HepG2 (cell line): Measurements from ENCODE around the gene SLIT1. TPM values are rescaled to one million over a fixed set of nuclear protein-coding genes. Genes with fewer than 3 reads are reported as not detected.

Source experiments
- ATAC-seq: fragments of 200-7000 bp; cut with Tn5 transposase; 3 replicates; pipeline ENCODE4 v1.9.1; 2020; ENCODE audit warnings: mild to moderate bottlenecking, moderate library complexity
- BruUV-seq: library from RNA; stranded (reverse); fragments of 400-500 nt; replicated peaks from 2 replicates; lab custom pipeline; 2021; lab: Mats Ljungman, UMichigan
- CTCF ChIA-PET: fragments of 300-600 bp; formaldehyde crosslinking; extraction: SDS; loops from one replicate; lab custom pipeline; 2021; ENCODE audit warnings: low total read pairs, inconsistent platforms, low intra/inter-chr PET ratio; lab: Yijun Ruan, JAX
- POLR2A ChIA-PET: fragments of 350-600 bp; sonication (Branson Sonifier 250); formaldehyde crosslinking; loops from one replicate; lab custom pipeline; 2020; ENCODE audit warnings: antibody characterized with exemption, inconsistent platforms; lab: Yijun Ruan, JAX
- DNase-seq: peaks from one replicate; pipeline ENCODE4 v3.0.0-alpha.2; 2015; ENCODE audit warnings: low spot score
- FAIRE-seq: peaks from 3 replicates; lab custom pipeline; 2011; peaks lifted over from hg19 to GRCh38; lab: Jason Lieb, UNC
- H2AFZ ChIP-seq: one replicate; pipeline ENCODE4 v1.6.1; 2011; ENCODE audit warnings: low read length, inconsistent platforms
- H3K27ac ChIP-seq: fragments of 300-600 bp; 3 replicates; pipeline ENCODE4 v1.8.0; 2011; ENCODE audit warnings: mixed run types, mild to moderate bottlenecking, mixed read lengths, low read length, inconsistent platforms; ENCODE audit not compliant: insufficient read depth; ENCODE audit errors: extremely low read length
- H3K27me3 ChIP-seq, 2 experiments: fragments of 200-600 bp in 1 of 2; 2 replicates in 1 of 2; 3 replicates in 1 of 2; pipeline versions ENCODE4 v1.6.0 to v1.8.0; 2011; ENCODE audit warnings: low read length in 2 of 2, mild to moderate bottlenecking in 2 of 2, moderate library complexity in 2 of 2, inconsistent platforms in 1 of 2; ENCODE audit not compliant: insufficient read depth in 2 of 2, control insufficient read depth in 1 of 2
- H3K36me3 ChIP-seq, 2 experiments: fragments of 200-600 bp in 1 of 2; replicated peaks in 1 of 2; 2 replicates in 1 of 2; 3 replicates in 1 of 2; pipeline versions ENCODE4 v1.5.1 to v1.8.0; 2011; ENCODE audit warnings: low read length in 2 of 2, inconsistent platforms in 1 of 2; ENCODE audit not compliant: insufficient read depth in 2 of 2, control insufficient read depth in 1 of 2
- H3K4me1 ChIP-seq: 2 replicates; pipeline ENCODE4 v1.5.1; 2012; ENCODE audit warnings: low read length, inconsistent platforms; ENCODE audit not compliant: insufficient read depth
- H3K4me2 ChIP-seq: 2 replicates; pipeline ENCODE4 v1.6.0; 2011; ENCODE audit warnings: low read depth, low read length, inconsistent platforms
- H3K4me3 ChIP-seq, 3 experiments: fragments of 200-600 bp in 1 of 3; sonication (generic), shearing (Covaris generic) in 1 of 3; replicated peaks in 1 of 3; 2 replicates each; pipeline ENCODE4 v1.5.1; 2011 to 2016; ENCODE audit warnings: low read length in 3 of 3, inconsistent platforms in 2 of 3, low read depth in 2 of 3, mild to moderate bottlenecking in 2 of 3, control low read depth in 1 of 3, mixed read lengths in 1 of 3; ENCODE audit not compliant: insufficient read depth in 1 of 3
- H3K79me2 ChIP-seq: one replicate; pipeline ENCODE4 v1.6.1; 2011; ENCODE audit warnings: low read length, inconsistent platforms; ENCODE audit not compliant: insufficient read depth
- H3K9ac ChIP-seq: 2 replicates; pipeline ENCODE4 v1.6.0; 2011; ENCODE audit warnings: mild to moderate bottlenecking, low read depth, low read length, inconsistent platforms; ENCODE audit not compliant: insufficient read depth
- H3K9me3 ChIP-seq: 2 replicates; pipeline ENCODE4 v1.5.1; 2012; ENCODE audit warnings: mild to moderate bottlenecking, low read length
- H4K20me1 ChIP-seq: 2 replicates; pipeline ENCODE4 v1.6.0; 2011; ENCODE audit warnings: inconsistent platforms, mild to moderate bottlenecking, low read length, moderate library complexity; ENCODE audit not compliant: insufficient read depth
- GTF3A ChIP-seq: sonication (generic); formaldehyde crosslinking; conservative IDR thresholded peaks from 2 replicates; pipeline ENCODE4 v1.4.0; 2020; ENCODE audit warnings: mild to moderate bottlenecking, missing genetic modification reagents
- MAFF ChIP-seq: IDR thresholded peaks from 2 replicates; pipeline ENCODE4 v1.6.1; 2011; ENCODE audit warnings: low read depth, low read length, improper control_type of control experiment
- PAF1 ChIP-seq: IDR thresholded peaks from 2 replicates; pipeline ENCODE4 v1.6.1; 2016; ENCODE audit warnings: missing genetic modification reagents, missing compliant biosample characterization
- RBM22 ChIP-seq: fragments of 200-400 bp; formaldehyde crosslinking; optimal IDR thresholded peaks from 2 replicates; pipeline ENCODE3; 2017; ENCODE audit warnings: mild to moderate bottlenecking, low read length, moderate library complexity
- USF2 ChIP-seq, 2 experiments: sonication (generic) in 1 of 2; formaldehyde crosslinking in 1 of 2; IDR thresholded peaks; 2 replicates each; pipeline versions ENCODE4 v1.5.1 to v1.6.1; 2011 to 2020; ENCODE audit warnings: borderline replicate concordance in 1 of 2, low read depth in 1 of 2, low read length in 1 of 2, mild to moderate bottlenecking in 1 of 2, missing genetic modification reagents in 1 of 2, moderate library complexity in 1 of 2
- ZNF343 ChIP-seq: sonication (generic); formaldehyde crosslinking; IDR thresholded peaks from 2 replicates; pipeline ENCODE4 v1.4.0; 2020; ENCODE audit warnings: mild to moderate bottlenecking, missing genetic modification reagents
- ZNF768 ChIP-seq: sonication (generic); formaldehyde crosslinking; IDR thresholded peaks from 2 replicates; pipeline ENCODE4 v1.4.0; 2020; ENCODE audit warnings: missing genetic modification reagents
- ZNF775 ChIP-seq: sonication (generic); formaldehyde crosslinking; IDR thresholded peaks from 2 replicates; pipeline ENCODE4 v1.4.0; 2020; ENCODE audit warnings: missing genetic modification reagents, mild to moderate bottlenecking, moderate library complexity, borderline replicate concordance
- ZSCAN21 ChIP-seq: sonication (generic); formaldehyde crosslinking; IDR thresholded peaks from 2 replicates; pipeline ENCODE4 v1.8.0; 2022; ENCODE audit warnings: mild to moderate bottlenecking, missing genetic modification reagents, moderate library complexity, borderline replicate concordance
- WGBS: methylation state at CpG from one replicate; pipeline ENCODE4 v1.1.6; 2017; ENCODE audit warnings: low lambda C conversion rate; 5-methylcytosine and 5-hydroxymethylcytosine counted together
- in situ Hi-C: cut with HindIII; loops from 2 replicates; pipeline ENCODE4 v1.10.0; 2017; ENCODE audit warnings: low pct_unique_long_range_greater_than_20kb; ENCODE audit not compliant: extremely low pct_ligation_motif_present
- intact Hi-C: fragments of 100-400 bp; cut with micrococcal nuclease; formaldehyde crosslinking; loops from one replicate; pipeline ENCODE4 v1.10.0; 2022; ENCODE audit not compliant: unreplicated experiment
- polyA plus RNA-seq, 8 experiments: library from polyadenylated mRNA; depleted of rRNA in 3 of 8; stranded (reverse) in 7 of 8; unstranded in 1 of 8; fragments of >200 nt; fragmentation: Illumina TruSeq in 4 of 8; extraction: Trizol in 4 of 8; gene quantifications; 2 replicates each; pipeline versions ENCODE4 v1.2.1 to v1.2.3, GENCODE V29; 2011 to 2016; ENCODE audit warnings: low read depth in 4 of 8, missing spikeins in 1 of 8, mixed read lengths in 1 of 8; ENCODE audit not compliant: insufficient read depth in 1 of 8
- total RNA-seq, 5 experiments: library from RNA; depleted of rRNA; stranded (reverse); fragments of >200 nt; fragmentation: Illumina TruSeq; extraction: Trizol; gene quantifications; 2 replicates each; pipeline ENCODE4 v1.2.3, GENCODE V29; 2016; ENCODE audit warnings: low read depth in 1 of 5

The SLIT1 gene
- total and polyA plus RNA-seq, 2 of the 13 experiments (the other 11 are each of a cell fraction or from before 2014, with no cell fraction given), result 0.09 to 0.33 TPM

- TF ChIP-seq ZSCAN21 (CRISPR knock-in tag) (no peak), ZNF775 (CRISPR knock-in tag) (no peak), RBM22 (no peak), PAF1 (CRISPR knock-in tag) (no peak)
- TF ChIP-seq, all 625 proteins: peak for 0
These were observed 1.2 kb upstream of the SLIT1 start (continued) for GRCh38 chr10:97186911-97187310.

DNA sequence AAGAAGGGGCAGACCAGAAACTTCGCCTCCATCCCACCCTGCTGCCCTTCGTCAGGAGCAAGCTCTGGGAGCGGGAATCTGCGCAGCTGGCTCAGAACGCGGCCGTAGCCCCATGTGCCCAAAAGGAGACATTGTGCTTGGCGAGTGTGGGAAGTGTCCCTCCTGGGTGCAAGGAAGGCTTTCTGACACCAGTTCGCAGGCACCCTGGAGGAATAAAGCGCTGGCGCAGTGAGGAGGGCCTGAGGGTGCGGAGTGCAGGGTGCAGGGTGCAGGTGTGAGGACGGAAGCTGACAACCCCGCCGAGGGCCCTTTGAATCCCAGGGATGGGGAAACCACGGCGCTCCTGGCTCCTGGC is 811 bp downstream of the SLIT1 start:
- CTCF ChIA-PET, result no interaction called here
- no peak overlapping the region for H3K9ac ChIP-seq
- POLR2A ChIA-PET, result no interaction called here
- no peaks in the 10 kb centered on the region for H3K36me3 ChIP-seq
- H3K4me2 ChIP-seq, result peak overlapping the region; percentile 65
- in situ Hi-C loops, result no loop called here
- H3K9me3 ChIP-seq, result no peaks in the 10 kb centered on the region
- FAIRE-seq, result no peak
- H2AFZ ChIP-seq, result no peak overlapping the region
- 17% methylated on average over 8 of the region's 17 CpGs for WGBS
- peak; percentile 43 for ATAC-seq
- intact Hi-C loops, result loop anchor here (5.0 to 10.0 kb wide), 2 partner anchors 50 to 103 kb away; no protein-coding TSS in a partner anchor
- H3K27ac ChIP-seq, result no peak overlapping the region
- H3K4me1 ChIP-seq, result peaks cover 16% of the 10 kb centered on the region
- H4K20me1 ChIP-seq, result no peaks in the 10 kb centered on the region
- DNase-seq, result no peak
- TF ChIP-seq ZNF343 (CRISPR knock-in tag) (0 out of 2 replicates have a peak, but pooled peaks have one; percentile 23), MAFF (no peak)
- no TSS peak for BruUV-seq
- H3K27me3 ChIP-seq, result peaks cover 24 to 99% of the 10 kb centered on the region in 2 experiments
- H3K4me3 ChIP-seq, result peak overlapping the region in 1 of 3 experiments; percentile 46; a peak in 1 of 6 replicates
- no peaks in the 10 kb centered on the region for H3K79me2 ChIP-seq

- BruUV-seq, result no TSS peak
- DNase-seq (no peak), FAIRE-seq (no peak), ATAC-seq (no peak)
- CTCF ChIA-PET, result no interaction called here
- Histone ChIP-seq H3K4me3 (no peak overlapping the region), H3K27ac (no peak overlapping the region), H3K36me3 (no peaks in the 10 kb centered on the region), H2AFZ (no peak overlapping the region), H3K79me2 (no peaks in the 10 kb centered on the region), H3K27me3 (peaks cover 24 to 98% of the 10 kb centered on the region in 2 experiments), H3K9me3 (no peaks in the 10 kb centered on the region), H4K20me1 (no peaks in the 10 kb centered on the region), H3K4me2 (no peak overlapping the region), H3K4me1 (peaks cover 15% of the 10 kb centered on the region), H3K9ac (no peak overlapping the region)
- 0% methylated on average over 2 of the region's 3 CpGs for WGBS
- POLR2A ChIA-PET, result no interaction called here
- TF ChIP-seq USF2 (IDR thresholded peaks at IDR 0.05; ENCODE audit: low read depth, low read length), result no peak
- no peak for TF ChIP-seq USF2 (CRISPR knock-in tag; IDR thresholded peaks at IDR 0.05; ENCODE audit: borderline replicate concordance)
- TF ChIP-seq GTF3A (CRISPR knock-in tag), result no peak
- peak; percentile 75; the same call in 1 of the 2 replicates for TF ChIP-seq ZNF768 (CRISPR knock-in tag)
- intact Hi-C loops (loop anchor here (5.0 to 10.0 kb wide), 2 partner anchors 49 to 101 kb away; no protein-coding TSS in a partner anchor), in situ Hi-C loops (no loop called here)
These were observed 2.4 kb downstream of the SLIT1 start for GRCh38 chr10:97183314-97183713.
